ENCODE data around the gene CCDC81.
"Not testable (repeated sequence)": the region's sequence is repeated elsewhere in the genome, so short reads cannot be mapped to it uniquely, and the experiment has no call there.

Gene CCDC81

GRCh38 chr11:86388198-86388597 is 13.5 kb downstream of the CCDC81 start:
- DNase-seq = no peak

- DNase-seq = no peak
Observed at GRCh38 chr11:86390487-86390886, 15.8 kb downstream of the CCDC81 start.

GRCh38 chr11:86395061-86395551 is 20.4 kb downstream of the CCDC81 start:
- no peak for DNase-seq

- no peak for DNase-seq
Observed at GRCh38 chr11:86396396-86396795, 21.7 kb downstream of the CCDC81 start.

- no peak for DNase-seq
Observed at GRCh38 chr11:86397351-86397750, 22.7 kb downstream of the CCDC81 start.

GRCh38 chr11:86398106-86398505 is 23.4 kb downstream of the CCDC81 start:
- DNase-seq = no peak

- no peak for DNase-seq
Observed at GRCh38 chr11:86403458-86403857, 28.8 kb downstream of the CCDC81 start.

- no peak for DNase-seq
Observed at GRCh38 chr11:86408845-86409244, 34.2 kb downstream of the CCDC81 start.

GRCh38 chr11:86414032-86414431 is 39.3 kb downstream of the CCDC81 start:
- no peak for DNase-seq

GRCh38 chr11:86415026-86415425 is 40.3 kb downstream of the CCDC81 start:
- no peak for DNase-seq

GRCh38 chr11:86416494-86416893 is 41.8 kb downstream of the CCDC81 start:
- no peak for DNase-seq

GRCh38 chr11:86416951-86417350 is 42.3 kb downstream of the CCDC81 start:
- not testable (repeated sequence) for DNase-seq

GRCh38 chr11:86418106-86418505 is 43.4 kb downstream of the CCDC81 start:
- no peak for DNase-seq

- no peak for DNase-seq
Observed at GRCh38 chr11:86418513-86418912, 43.8 kb downstream of the CCDC81 start.

- DNase-seq = no peak
Observed at GRCh38 chr11:86418917-86419316, 44.2 kb downstream of the CCDC81 start.

- DNase-seq = no peak
Observed at GRCh38 chr11:86421946-86422345, 47.3 kb downstream of the CCDC81 start.

GRCh38 chr11:86422371-86422770 is 47.7 kb downstream of the CCDC81 start:
- DNase-seq = no peak

- DNase-seq = not testable (repeated sequence)
Observed at GRCh38 chr11:86423488-86423887, 48.8 kb downstream of the CCDC81 start.

GRCh38 chr11:86427441-86427840 is 52.8 kb downstream of the CCDC81 start:
- DNase-seq = no peak

GRCh38 chr11:86431258-86431657 is 56.6 kb downstream of the CCDC81 start:
- no peak for DNase-seq

GRCh38 chr11:86433361-86434095 is 58.8 kb downstream of the CCDC81 start:
- not testable (repeated sequence) for DNase-seq

GRCh38 chr11:86435711-86436110 is 61.0 kb downstream of the CCDC81 start:
- no peak for DNase-seq

GRCh38 chr11:86438685-86439084 is 64.0 kb downstream of the CCDC81 start:
- DNase-seq = no peak

- no peak for DNase-seq
Observed at GRCh38 chr11:86440305-86440716, 65.6 kb downstream of the CCDC81 start.

- no peak for DNase-seq
Observed at GRCh38 chr11:86440843-86441242, 66.2 kb downstream of the CCDC81 start.
